ENCODE results near the gene TTLL11. TPM values are rescaled to one million over a fixed set of nuclear protein-coding genes. Genes with fewer than 3 reads are reported as not detected.
"Not testable (repeated sequence)": the region's sequence is repeated elsewhere in the genome, so short reads cannot be mapped to it uniquely, and the experiment has no call there.

The TTLL11 gene
- total RNA-seq, 4 donors from 2014 or later = 20.5 to 41.3 (median 27.6) TPM

GRCh38 chr9:122005597-122005996 lies 87.5 kb downstream of the TTLL11 start:
- intact Hi-C loops (cut with DNase I) = no loop called here
- peak; percentile 75 for DNase-seq (ENCODE audit: extremely low spot score)
- TF ChIP-seq EP300 (IDR thresholded peaks at IDR 0.05) = no peak
- TF ChIP-seq, protein P1, sequence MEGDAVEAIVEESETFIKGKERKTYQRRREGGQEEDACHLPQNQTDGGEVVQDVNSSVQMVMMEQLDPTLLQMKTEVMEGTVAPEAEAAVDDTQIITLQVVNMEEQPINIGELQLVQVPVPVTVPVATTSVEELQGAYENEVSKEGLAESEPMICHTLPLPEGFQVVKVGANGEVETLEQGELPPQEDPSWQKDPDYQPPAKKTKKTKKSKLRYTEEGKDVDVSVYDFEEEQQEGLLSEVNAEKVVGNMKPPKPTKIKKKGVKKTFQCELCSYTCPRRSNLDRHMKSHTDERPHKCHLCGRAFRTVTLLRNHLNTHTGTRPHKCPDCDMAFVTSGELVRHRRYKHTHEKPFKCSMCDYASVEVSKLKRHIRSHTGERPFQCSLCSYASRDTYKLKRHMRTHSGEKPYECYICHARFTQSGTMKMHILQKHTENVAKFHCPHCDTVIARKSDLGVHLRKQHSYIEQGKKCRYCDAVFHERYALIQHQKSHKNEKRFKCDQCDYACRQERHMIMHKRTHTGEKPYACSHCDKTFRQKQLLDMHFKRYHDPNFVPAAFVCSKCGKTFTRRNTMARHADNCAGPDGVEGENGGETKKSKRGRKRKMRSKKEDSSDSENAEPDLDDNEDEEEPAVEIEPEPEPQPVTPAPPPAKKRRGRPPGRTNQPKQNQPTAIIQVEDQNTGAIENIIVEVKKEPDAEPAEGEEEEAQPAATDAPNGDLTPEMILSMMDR (IDR thresholded peaks at IDR 0.05) = peak in 2 of 3 experiments; percentile 12 to 16
- no peak for TF ChIP-seq POLR2AphosphoS5 (IDR thresholded peaks at IDR 0.05)
- H3K36me3 ChIP-seq = no peaks in the 10 kb centered on the region
- H3K4me1 ChIP-seq = peaks cover 16 to 30% (median 23%) of the 10 kb centered on the region in 4 donors
- no peak overlapping the region for H3K4me3 ChIP-seq
- H3K27ac ChIP-seq (replicated peaks in 1 of 4) = no peak overlapping the region
- no peaks in the 10 kb centered on the region for H3K9me3 ChIP-seq
- WGBS = 30% methylated on average over 1 of the region's 1 CpG
- no peaks in the 10 kb centered on the region for H3K27me3 ChIP-seq

- H3K27me3 ChIP-seq = no peaks in the 10 kb centered on the region
- no peak for TF ChIP-seq EP300 (IDR thresholded peaks at IDR 0.05)
- TF ChIP-seq POLR2AphosphoS5 (IDR thresholded peaks at IDR 0.05) = no peak
- no peak for TF ChIP-seq POLR2A (IDR thresholded peaks at IDR 0.05; ENCODE audit: low read depth)
- TF ChIP-seq, protein P1 (IDR thresholded peaks at IDR 0.05) = no peak
- H3K36me3 ChIP-seq = no peaks in the 10 kb centered on the region
- H3K4me1 ChIP-seq = peaks cover 16 to 37% (median 24%) of the 10 kb centered on the region in 4 donors
- 98% methylated on average over 6 of the region's 6 CpGs for WGBS
- no peak overlapping the region for H3K27ac ChIP-seq (replicated peaks in 1 of 4)
- no peaks in the 10 kb centered on the region for H3K9me3 ChIP-seq
- H3K4me3 ChIP-seq = no peak overlapping the region
- intact Hi-C loops (cut with DNase I) = no loop called here
- peak; percentile 66 for DNase-seq (ENCODE audit: extremely low spot score)
Observed at GRCh38 chr9:122004589-122004988, 88.5 kb downstream of the TTLL11 start.

DNA sequence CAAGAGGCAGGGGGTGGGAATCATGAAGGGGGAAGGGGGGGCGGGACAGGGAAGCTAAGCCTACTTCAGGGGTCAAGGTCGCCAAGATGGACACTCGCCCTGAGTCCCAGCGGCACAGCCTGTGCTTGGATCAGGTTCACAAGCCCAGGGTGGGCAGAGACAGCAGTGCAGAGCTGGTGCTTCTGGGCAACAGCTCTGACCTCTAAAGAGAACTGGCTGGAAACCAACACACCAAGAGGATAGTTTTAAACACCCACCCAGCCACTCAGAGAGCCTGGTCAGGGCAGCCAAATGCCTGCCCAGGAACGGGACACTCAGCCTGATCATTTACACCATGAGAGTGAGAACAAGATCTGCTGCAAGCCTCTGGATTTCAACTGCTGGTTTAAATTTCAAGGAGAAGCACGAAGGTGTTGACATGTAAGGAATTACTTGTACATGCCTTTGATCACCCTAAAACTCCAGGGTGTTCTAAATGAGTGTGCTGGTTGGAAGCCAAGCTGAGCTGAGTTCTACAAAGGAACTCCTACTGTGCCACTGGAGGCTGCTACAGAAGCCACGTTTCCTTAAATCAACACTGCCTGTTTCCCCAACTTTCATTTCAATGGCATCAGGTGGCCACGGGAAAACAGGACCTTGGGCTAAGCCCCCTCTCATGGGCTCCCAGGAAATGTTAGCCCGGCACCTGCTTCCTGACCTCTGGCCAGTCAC lies 91.5 kb downstream of the TTLL11 start:
- Histone ChIP-seq H3K4me3 (peak overlapping the region in 2 of 4 donors; percentile 10 to 22), H3K27me3 (no peaks in the 10 kb centered on the region), H3K4me1 (peaks cover 19 to 54% (median 38%) of the 10 kb centered on the region in 4 donors), H3K9me3 (no peaks in the 10 kb centered on the region), H3K27ac (replicated peaks in 1 of 4) (peak overlapping the region; percentile 60 to 78 (median 72)), H3K36me3 (no peaks in the 10 kb centered on the region)
- peak; percentile 75 for DNase-seq (ENCODE audit: extremely low spot score)
- WGBS = 39% methylated on average over 8 of the region's 9 CpGs
- intact Hi-C loops (cut with DNase I) = no loop called here
- peak in 1 of 2 donors; percentile 50 for TF ChIP-seq POLR2AphosphoS5 (IDR thresholded peaks at IDR 0.05)
- TF ChIP-seq, protein P1 (IDR thresholded peaks at IDR 0.05) = no peak

GRCh38 chr9:122000526-122000925 lies 92.6 kb downstream of the TTLL11 start:
- H3K4me3 ChIP-seq; H3K9me3 ChIP-seq; H3K27me3 ChIP-seq; H3K36me3 ChIP-seq; intact Hi-C loops (cut with DNase I): not testable (repeated sequence)
- H3K4me1 ChIP-seq = peaks cover 19 to 54% (median 38%) of the 10 kb centered on the region in 4 donors
- peak; percentile 79 for DNase-seq (ENCODE audit: extremely low spot score)
- WGBS = 87% methylated on average over 6 of the region's 6 CpGs
- peak overlapping the region in 1 of 4 donors; percentile 78 for H3K27ac ChIP-seq (replicated peaks in 1 of 4)

- TF ChIP-seq, protein P1 (IDR thresholded peaks at IDR 0.05) = no peak
- no peak for TF ChIP-seq POLR2AphosphoS5 (IDR thresholded peaks at IDR 0.05)
- no peak for TF ChIP-seq POLR2A (IDR thresholded peaks at IDR 0.05; ENCODE audit: low read depth)
- TF ChIP-seq EP300 (IDR thresholded peaks at IDR 0.05) = no peak
Observed at GRCh38 chr9:121999556-121999955, 93.6 kb downstream of the TTLL11 start.

More at GRCh38 chr9:121999556-121999955, 93.6 kb downstream of the TTLL11 start:
- H3K9me3 ChIP-seq = no peaks in the 10 kb centered on the region
- intact Hi-C loops (cut with DNase I) = no loop called here
- no peak overlapping the region for H3K4me3 ChIP-seq
- 98% methylated on average over 3 of the region's 3 CpGs for WGBS
- no peaks in the 10 kb centered on the region for H3K36me3 ChIP-seq
- peak; percentile 70 for DNase-seq (ENCODE audit: extremely low spot score)
- H3K27me3 ChIP-seq = no peaks in the 10 kb centered on the region
- no peak overlapping the region for H3K27ac ChIP-seq (replicated peaks in 1 of 4)
- peaks cover 19 to 54% (median 38%) of the 10 kb centered on the region in 4 donors for H3K4me1 ChIP-seq

All from esophagus muscularis mucosa (tissue), 4 donors.